IMR-90 (cell line): Measurements from ENCODE around the gene LRIT2. TPM values are rescaled to one million over a fixed set of nuclear protein-coding genes. Genes with fewer than 3 reads are reported as not detected.
A peak's percentile ranks its signal among the peaks of the same experiment; 100 is the strongest.

Source experiments
- ATAC-seq: fragments of 200-7000 bp; cut with Tn5 transposase; 2 replicates; pipeline ENCODE4 v1.9.1; 2020; ENCODE audit warnings: low read depth, mild to moderate bottlenecking, moderate library complexity
- BruUV-seq: library from RNA; stranded (reverse); fragments of 400-500 nt; replicated peaks from 2 replicates; lab custom pipeline; 2021; lab: Mats Ljungman, UMichigan
- CTCF ChIA-PET: fragments of 300-600 bp; formaldehyde crosslinking; extraction: SDS; loops from one replicate; lab custom pipeline; 2021; ENCODE audit warnings: antibody characterized with exemption; lab: Yijun Ruan, JAX
- POLR2A ChIA-PET: fragments of 300-600 bp; sonication (Branson Sonifier 250); formaldehyde crosslinking; loops from one replicate; lab custom pipeline; 2022; ENCODE audit warnings: antibody characterized with exemption; ENCODE audit not compliant: unreplicated experiment; lab: Charles Lee
- DNase-seq: peaks from one replicate; pipeline ENCODE4 v3.0.0; 2013
- H2AFZ ChIP-seq: replicated peaks from 2 replicates; pipeline ENCODE3; 2013; ENCODE audit warnings: low read length, mild to moderate bottlenecking; ENCODE audit not compliant: poor library complexity
- H2AK5ac ChIP-seq: 2 replicates; pipeline ENCODE4 v1.6.1; 2013; ENCODE audit warnings: low read depth, low read length, inconsistent platforms
- H2AK9ac ChIP-seq: replicated peaks from 2 replicates; pipeline ENCODE3; 2013; ENCODE audit warnings: mild to moderate bottlenecking, low read depth, low read length, moderate library complexity; ENCODE audit not compliant: poor library complexity
- H2BK120ac ChIP-seq: 2 replicates; pipeline ENCODE4 v1.6.1; 2013; ENCODE audit warnings: low read depth, low read length, inconsistent platforms
- H2BK15ac ChIP-seq: 3 replicates; pipeline ENCODE4 v1.6.1; 2013; ENCODE audit warnings: low read depth, low read length, inconsistent platforms
- H2BK20ac ChIP-seq: 2 replicates; pipeline ENCODE4 v1.6.1; 2013; ENCODE audit warnings: low read depth, mild to moderate bottlenecking, inconsistent platforms, low read length, moderate library complexity
- H2BK5ac ChIP-seq: 2 replicates; pipeline ENCODE4 v1.6.1; 2013; ENCODE audit warnings: mild to moderate bottlenecking, low read depth, low read length, inconsistent platforms; ENCODE audit not compliant: poor library complexity, severe bottlenecking
- H3K14ac ChIP-seq: replicated peaks from 2 replicates; pipeline ENCODE4 v1.6.1; 2013; ENCODE audit warnings: low read depth, low read length, inconsistent platforms
- H3K18ac ChIP-seq: 2 replicates; pipeline ENCODE4 v1.6.1; 2013; ENCODE audit warnings: low read depth, low read length, control low read depth
- H3K23ac ChIP-seq: 2 replicates; pipeline ENCODE4 v1.6.1; 2013; ENCODE audit warnings: low read depth, low read length, inconsistent platforms
- H3K27ac ChIP-seq: 2 replicates; pipeline ENCODE4 v1.5.1; 2013; ENCODE audit warnings: mild to moderate bottlenecking, control low read depth, low read length; ENCODE audit not compliant: insufficient read depth
- H3K27me3 ChIP-seq: 2 replicates; pipeline ENCODE4 v1.6.1; 2013; ENCODE audit warnings: low read length; ENCODE audit not compliant: control insufficient read depth, insufficient read depth
- H3K36me3 ChIP-seq: 2 replicates; pipeline ENCODE4 v1.6.1; 2013; ENCODE audit warnings: low read length, mixed read lengths; ENCODE audit not compliant: control insufficient read depth, insufficient read depth
- H3K4ac ChIP-seq: 2 replicates; pipeline ENCODE4 v1.6.1; 2013; ENCODE audit warnings: low read depth, low read length, inconsistent platforms
- H3K4me1 ChIP-seq: 2 replicates; pipeline ENCODE4 v1.6.1; 2013; ENCODE audit warnings: low read length, mixed read lengths; ENCODE audit not compliant: control insufficient read depth, insufficient read depth
- H3K4me2 ChIP-seq: 2 replicates; pipeline ENCODE4 v1.6.1; 2013; ENCODE audit warnings: low read depth, mild to moderate bottlenecking, control low read depth, low read length, moderate library complexity
- H3K4me3 ChIP-seq: 2 replicates; pipeline ENCODE4 v1.5.1; 2013; ENCODE audit warnings: low read depth, mild to moderate bottlenecking, control low read depth, low read length, moderate library complexity; ENCODE audit not compliant: insufficient read depth
- H3K56ac ChIP-seq: 2 replicates; pipeline ENCODE4 v1.6.1; 2013; ENCODE audit warnings: low read length, inconsistent platforms; ENCODE audit not compliant: insufficient read depth; ENCODE audit errors: extremely low read depth
- H3K79me1 ChIP-seq, 2 experiments: 2 replicates each; pipeline ENCODE4 v1.6.1; 2013; ENCODE audit warnings: low read length in 2 of 2, inconsistent platforms in 1 of 2, low read depth in 1 of 2
- H3K9ac ChIP-seq: 2 replicates; pipeline ENCODE4 v1.6.1; 2013; ENCODE audit warnings: low read depth, low read length, control low read depth
- H3K9me1 ChIP-seq: 2 replicates; pipeline ENCODE4 v1.6.1; 2013; ENCODE audit warnings: low read length, inconsistent platforms; ENCODE audit not compliant: insufficient read depth
- H3K9me3 ChIP-seq: 2 replicates; pipeline ENCODE4 v1.6.1; 2013; ENCODE audit warnings: low read length; ENCODE audit not compliant: control insufficient read depth, insufficient read depth
- H4K20me1 ChIP-seq: 2 replicates; pipeline ENCODE4 v1.6.1; 2013; ENCODE audit warnings: low read length, inconsistent platforms; ENCODE audit not compliant: insufficient read depth
- H4K5ac ChIP-seq: 2 replicates; pipeline ENCODE4 v1.6.1; 2013; ENCODE audit warnings: mild to moderate bottlenecking, low read depth, low read length, control low read depth
- H4K8ac ChIP-seq, 2 experiments: 2 replicates each; pipeline ENCODE4 v1.6.1; 2013; ENCODE audit warnings: low read depth in 2 of 2, low read length in 2 of 2, control low read depth in 1 of 2, inconsistent platforms in 1 of 2
- H4K91ac ChIP-seq: 2 replicates; pipeline ENCODE4 v1.6.1; 2013; ENCODE audit warnings: low read depth, low read length, inconsistent platforms; ENCODE audit not compliant: insufficient read depth
- BHLHE40 ChIP-seq: fragments of 150-350 bp; IDR thresholded peaks from 2 replicates; pipeline ENCODE4 v1.6.1; 2016; ENCODE audit warnings: mild to moderate bottlenecking, low read depth, low read length
- CEBPB ChIP-seq: IDR thresholded peaks from 2 replicates; pipeline ENCODE4 v1.6.1; 2012; ENCODE audit warnings: low read depth, low read length, improper control_type of control experiment
- CHD1 ChIP-seq: IDR thresholded peaks from 2 replicates; pipeline ENCODE4 v1.6.1; 2012; ENCODE audit warnings: low read depth, low read length, improper control_type of control experiment
- FOS ChIP-seq: fragments of 150-350 bp; IDR thresholded peaks from 2 replicates; pipeline ENCODE4 v1.6.1; 2016; ENCODE audit warnings: low read depth, low read length
- MAFK ChIP-seq: IDR thresholded peaks from 2 replicates; pipeline ENCODE4 v1.6.1; 2012; ENCODE audit warnings: low read depth, low read length, improper control_type of control experiment
- MAZ ChIP-seq: IDR thresholded peaks from 2 replicates; pipeline ENCODE4 v1.6.1; 2012; ENCODE audit warnings: low read depth, mild to moderate bottlenecking, low read length, improper control_type of control experiment, moderate library complexity, borderline replicate concordance
- MXI1 ChIP-seq: IDR thresholded peaks from 2 replicates; pipeline ENCODE4 v1.6.1; 2012; ENCODE audit warnings: low read depth, mild to moderate bottlenecking, low read length, moderate library complexity, borderline replicate concordance
- NFE2L2 ChIP-seq: fragments of 150-350 bp; IDR thresholded peaks from 2 replicates; pipeline ENCODE4 v1.6.1; 2016; ENCODE audit warnings: low read depth, mild to moderate bottlenecking, low read length
- RAD21 ChIP-seq: IDR thresholded peaks from 2 replicates; pipeline ENCODE4 v1.6.1; 2012; ENCODE audit warnings: low read length, improper control_type of control experiment
- RCOR1 ChIP-seq: IDR thresholded peaks from 2 replicates; pipeline ENCODE4 v1.6.1; 2012; ENCODE audit warnings: mild to moderate bottlenecking, low read length, improper control_type of control experiment; ENCODE audit not compliant: insufficient replicate concordance
- SMC3 ChIP-seq: fragments of 150-350 bp; IDR thresholded peaks from 2 replicates; pipeline ENCODE4 v1.6.1; 2016; ENCODE audit warnings: low read depth, mild to moderate bottlenecking, antibody characterized with exemption, low read length, moderate library complexity
- WGBS, 2 experiments: methylation state at CpG; one replicate each; pipeline versions ENCODE4 v1.1.5 to v1.1.7; 2013; ENCODE audit warnings: missing lambda C conversion rate in 2 of 2; ENCODE audit not compliant: insufficient read length in 1 of 2; ENCODE audit errors: extremely low coverage in 2 of 2; 5-methylcytosine and 5-hydroxymethylcytosine counted together
- dilution Hi-C: fragments of 300-500 bp; cut with HindIII; formaldehyde crosslinking; loops from one replicate; pipeline ENCODE4 v1.14.3; 2018; ENCODE audit warnings: low sequenced_read_pairs; ENCODE audit not compliant: unreplicated experiment
- in situ Hi-C: fragments of 300-500 bp; cut with MboI; formaldehyde crosslinking; loops from 3 replicates; pipeline ENCODE4 v1.14.3; 2019; ENCODE audit warnings: low sequenced_read_pairs, inconsistent platforms, mixed read lengths
- intact Hi-C: fragments of 100-400 bp; cut with micrococcal nuclease; formaldehyde crosslinking; loops from 2 replicates; pipeline ENCODE4 v1.10.0; 2022
- polyA plus RNA-seq, 3 experiments: library from polyadenylated mRNA; depleted of rRNA; stranded (reverse); fragments of >200 nt; gene quantifications; 2 replicates each; pipeline ENCODE4 v1.2.3, GENCODE V29; 2012; ENCODE audit warnings: low replicate concordance in 1 of 3
- total RNA-seq: library from RNA; depleted of rRNA; stranded (reverse); fragments of >200 nt; gene quantifications from 2 replicates; pipeline ENCODE4 v1.2.3, GENCODE V29; 2012
- TF ChIP-seq, protein P1 (sequence below): fragments of 150-350 bp; IDR thresholded peaks from 2 replicates; pipeline ENCODE4 v1.6.1; 2017; ENCODE audit warnings: mild to moderate bottlenecking, antibody characterized with exemption, low read length, low read depth
- TF ChIP-seq, protein P2 (sequence below): fragments of 150-350 bp; IDR thresholded peaks from 2 replicates; pipeline ENCODE4 v1.6.1; 2016; ENCODE audit warnings: low read depth, mild to moderate bottlenecking, low read length, moderate library complexity, borderline replicate concordance

LRIT2 gene
- total and polyA plus RNA-seq, 2 of the 4 experiments (the other 2 are of a cell fraction) = not detected

DNA sequence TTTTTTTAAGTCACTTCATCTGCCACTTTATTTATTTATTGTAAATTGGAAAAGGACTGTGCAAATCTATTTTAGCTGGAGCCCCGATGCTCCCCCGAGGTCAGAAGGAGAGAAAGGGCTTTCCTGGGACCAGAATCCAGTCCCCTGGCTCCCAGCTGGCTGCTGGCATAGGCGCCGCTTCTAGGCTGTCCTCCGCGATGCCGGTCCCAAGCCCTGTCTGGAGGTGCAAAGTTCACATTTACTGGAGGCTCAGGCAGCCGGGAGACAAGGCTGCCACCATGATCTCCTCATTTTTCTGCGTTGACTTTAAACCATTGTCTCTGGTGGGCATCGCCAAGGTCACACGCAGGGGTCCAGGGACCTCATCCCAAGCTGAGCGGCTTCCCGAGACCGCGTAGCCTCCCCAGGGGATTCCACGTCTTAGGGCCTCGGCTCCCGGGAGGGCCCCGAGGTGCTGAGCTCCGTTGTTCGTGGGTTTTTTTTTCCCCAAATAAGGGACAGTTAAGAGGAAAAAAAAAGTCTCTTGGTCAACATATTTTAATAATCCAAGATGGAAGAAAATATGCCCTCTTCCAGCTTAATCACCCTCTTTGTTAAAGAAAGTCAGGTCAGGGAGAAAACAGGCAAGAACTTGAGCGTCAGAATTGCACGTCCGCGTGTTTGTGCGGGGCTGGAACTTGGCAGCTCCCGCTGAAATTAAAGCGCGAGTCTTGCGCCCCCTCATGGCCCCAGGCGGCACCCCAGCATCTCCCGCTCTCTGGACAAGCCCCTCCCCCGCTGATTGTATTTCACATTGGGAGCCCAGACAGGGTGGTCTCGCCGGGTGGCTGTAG, 31.4 kb upstream of the LRIT2 start:
- no TSS peak for BruUV-seq
- Histone ChIP-seq H2AK9ac (no peak overlapping the region), H3K4me2 (no peak overlapping the region; the same call in 1 of the 2 replicates), H4K20me1 (no peaks in the 10 kb centered on the region), H2BK120ac (no peak overlapping the region), H3K9me3 (0 out of 2 replicates have a peak, but pooled peaks cover 2% of the 10 kb centered on the region), H3K23ac (no peak overlapping the region), H3K36me3 (no peaks in the 10 kb centered on the region), H2BK15ac (no peak overlapping the region), H3K18ac (no peak overlapping the region), H4K8ac (no peak overlapping the region), H3K27me3 (peaks cover 29% of the 10 kb centered on the region), H3K4ac (no peak overlapping the region), H2BK20ac (no peak overlapping the region), H2AFZ (peak overlapping the region; percentile 82), H3K4me1 (no peaks in the 10 kb centered on the region), H3K4me3 (no peak overlapping the region), H3K79me1 (no peaks in the 10 kb centered on the region), H3K9me1 (no peaks in the 10 kb centered on the region; the same call in 1 of the 2 replicates), H4K5ac (no peak overlapping the region), H4K91ac (no peak overlapping the region), H3K9ac (no peak overlapping the region), H2AK5ac (no peak overlapping the region), H2BK5ac (no peak overlapping the region), H3K14ac (no peak overlapping the region), H3K27ac (no peak overlapping the region), H3K56ac (no peak overlapping the region)
- 55% methylated on average over 6 of the region's 35 CpGs; no CpG with 5 or more reads in 1 of the 2 experiments for WGBS, 2 experiments
- dilution Hi-C loops = no loop called here
- ATAC-seq (peak; percentile 88), DNase-seq (peak; percentile 51)
- ChIA-PET POLR2A (no interaction called here), CTCF (interaction anchor here (0.5 to 1.3 kb wide), 10 partner anchors 10 to 281 kb away, joined by 3 to 7 read pairs (median 3); no protein-coding TSS in a partner anchor)
- in situ Hi-C loops = no loop called here
- intact Hi-C loops = loop anchor here (10.0 kb wide), 1 partner anchor 112 kb away; no protein-coding TSS in a partner anchor
- TF ChIP-seq, protein P1, sequence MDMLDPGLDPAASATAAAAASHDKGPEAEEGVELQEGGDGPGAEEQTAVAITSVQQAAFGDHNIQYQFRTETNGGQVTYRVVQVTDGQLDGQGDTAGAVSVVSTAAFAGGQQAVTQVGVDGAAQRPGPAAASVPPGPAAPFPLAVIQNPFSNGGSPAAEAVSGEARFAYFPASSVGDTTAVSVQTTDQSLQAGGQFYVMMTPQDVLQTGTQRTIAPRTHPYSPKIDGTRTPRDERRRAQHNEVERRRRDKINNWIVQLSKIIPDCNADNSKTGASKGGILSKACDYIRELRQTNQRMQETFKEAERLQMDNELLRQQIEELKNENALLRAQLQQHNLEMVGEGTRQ = no peak
- no peak for TF ChIP-seq CEBPB
- no peak; the same call in 1 of the 2 replicates for TF ChIP-seq MAZ
- no peak for TF ChIP-seq NFE2L2
- peak; percentile 38 for TF ChIP-seq SMC3
- no peak for TF ChIP-seq MAFK
- no peak for TF ChIP-seq FOS
- TF ChIP-seq RCOR1 = no peak
- no peak for TF ChIP-seq MXI1
- no peak for TF ChIP-seq CHD1
- peak; percentile 49 for TF ChIP-seq RAD21
- no peak for TF ChIP-seq BHLHE40
- TF ChIP-seq, protein P2, sequence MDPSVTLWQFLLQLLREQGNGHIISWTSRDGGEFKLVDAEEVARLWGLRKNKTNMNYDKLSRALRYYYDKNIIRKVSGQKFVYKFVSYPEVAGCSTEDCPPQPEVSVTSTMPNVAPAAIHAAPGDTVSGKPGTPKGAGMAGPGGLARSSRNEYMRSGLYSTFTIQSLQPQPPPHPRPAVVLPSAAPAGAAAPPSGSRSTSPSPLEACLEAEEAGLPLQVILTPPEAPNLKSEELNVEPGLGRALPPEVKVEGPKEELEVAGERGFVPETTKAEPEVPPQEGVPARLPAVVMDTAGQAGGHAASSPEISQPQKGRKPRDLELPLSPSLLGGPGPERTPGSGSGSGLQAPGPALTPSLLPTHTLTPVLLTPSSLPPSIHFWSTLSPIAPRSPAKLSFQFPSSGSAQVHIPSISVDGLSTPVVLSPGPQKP = no peak
